H9 (cell line): ENCODE results near the gene PEX5. TPM values are rescaled to one million over a fixed set of nuclear protein-coding genes. Genes with fewer than 3 reads are reported as not detected.

ENCODE experiments used
- DNase-seq: peaks from one replicate; pipeline ENCODE4 v3.0.0-alpha.2; 2017
- H2AFZ ChIP-seq: one replicate; pipeline ENCODE4 v1.6.1; 2013; ENCODE audit warnings: mild to moderate bottlenecking, low read length, control low read depth, moderate library complexity
- H2AK5ac ChIP-seq: 2 replicates; pipeline ENCODE4 v1.6.1; 2013; ENCODE audit warnings: low read length, control low read depth, mixed read lengths; ENCODE audit not compliant: insufficient read length
- H2BK120ac ChIP-seq: one replicate; pipeline ENCODE4 v1.6.1; 2013; ENCODE audit warnings: low read depth, mild to moderate bottlenecking, low read length, control low read depth, inconsistent platforms; ENCODE audit not compliant: poor library complexity, severe bottlenecking
- H2BK12ac ChIP-seq: 2 replicates; pipeline ENCODE4 v1.6.1; 2013; ENCODE audit warnings: low read length, control low read depth, mixed read lengths, low read depth; ENCODE audit not compliant: insufficient read length
- H2BK15ac ChIP-seq: 2 replicates; pipeline ENCODE4 v1.6.1; 2013; ENCODE audit warnings: low read depth, low read length, control low read depth
- H2BK20ac ChIP-seq: one replicate; pipeline ENCODE4 v1.6.1; 2013; ENCODE audit warnings: low read depth, mild to moderate bottlenecking, low read length, control low read depth, inconsistent platforms; ENCODE audit not compliant: poor library complexity, severe bottlenecking
- H2BK5ac ChIP-seq: 2 replicates; pipeline ENCODE4 v1.6.1; 2013; ENCODE audit warnings: low read length, control low read depth, mixed read lengths; ENCODE audit not compliant: insufficient read length
- H3K14ac ChIP-seq: 2 replicates; pipeline ENCODE4 v1.6.1; 2013; ENCODE audit warnings: low read length, control low read depth; ENCODE audit not compliant: insufficient read depth
- H3K18ac ChIP-seq: 2 replicates; pipeline ENCODE4 v1.6.1; 2013; ENCODE audit warnings: low read depth, mild to moderate bottlenecking, mixed read lengths, low read length, control low read depth; ENCODE audit not compliant: insufficient read length
- H3K23ac ChIP-seq: 2 replicates; pipeline ENCODE4 v1.6.1; 2013; ENCODE audit warnings: low read length, control low read depth, mixed read lengths, low read depth; ENCODE audit not compliant: insufficient read length
- H3K23me2 ChIP-seq: 2 replicates; pipeline ENCODE4 v1.6.1; 2013; ENCODE audit warnings: low read depth, mild to moderate bottlenecking, mixed read lengths, low read length, control low read depth; ENCODE audit not compliant: insufficient read length, poor library complexity, severe bottlenecking
- H3K27ac ChIP-seq: 2 replicates; pipeline ENCODE4 v1.5.1; 2013; ENCODE audit warnings: low read length, control low read depth, mixed read lengths, low read depth; ENCODE audit not compliant: insufficient read length
- H3K27me3 ChIP-seq: 2 replicates; pipeline ENCODE4 v1.6.1; 2013; ENCODE audit warnings: low read length, control low read depth, inconsistent platforms; ENCODE audit not compliant: insufficient read depth
- H3K4ac ChIP-seq: 2 replicates; pipeline ENCODE4 v1.6.1; 2013; ENCODE audit warnings: low read depth, mild to moderate bottlenecking, control low read depth, inconsistent platforms, low read length, moderate library complexity
- H3K4me1 ChIP-seq: 2 replicates; pipeline ENCODE4 v1.6.1; 2013; ENCODE audit warnings: low read length, control low read depth, inconsistent platforms; ENCODE audit not compliant: insufficient read depth
- H3K4me2 ChIP-seq: 2 replicates; pipeline ENCODE4 v1.6.1; 2013; ENCODE audit warnings: low read length, control low read depth, mixed read lengths; ENCODE audit not compliant: insufficient read length, insufficient read depth
- H3K56ac ChIP-seq: 2 replicates; pipeline ENCODE4 v1.6.1; 2013; ENCODE audit warnings: low read depth, mild to moderate bottlenecking, mixed read lengths, low read length, control low read depth; ENCODE audit not compliant: insufficient read length
- H3K79me1 ChIP-seq: 2 replicates; pipeline ENCODE4 v1.6.1; 2013; ENCODE audit warnings: low read depth, mild to moderate bottlenecking, moderate library complexity, low read length, control low read depth, inconsistent platforms; ENCODE audit not compliant: insufficient read depth, poor library complexity, severe bottlenecking
- H3K79me2 ChIP-seq: 2 replicates; pipeline ENCODE4 v1.6.1; 2013; ENCODE audit warnings: low read length, control low read depth, inconsistent platforms; ENCODE audit not compliant: insufficient read depth
- H3K9ac ChIP-seq: 2 replicates; pipeline ENCODE4 v1.6.1; 2013; ENCODE audit warnings: low read length, control low read depth, mixed read lengths; ENCODE audit not compliant: insufficient read length; ENCODE audit errors: extremely low read depth
- H3K9me3 ChIP-seq: one replicate; pipeline ENCODE4 v1.6.1; 2013; ENCODE audit warnings: low read depth, low read length, inconsistent platforms; ENCODE audit not compliant: control insufficient read depth
- H3T11ph ChIP-seq: one replicate; pipeline ENCODE4 v1.6.1; 2013; ENCODE audit warnings: mild to moderate bottlenecking, low read length, control low read depth, inconsistent platforms
- H4K20me1 ChIP-seq: one replicate; pipeline ENCODE4 v1.6.1; 2013; ENCODE audit not compliant: control insufficient read depth, insufficient read length, insufficient read depth
- H4K5ac ChIP-seq: 2 replicates; pipeline ENCODE4 v1.6.1; 2013; ENCODE audit warnings: low read depth, mild to moderate bottlenecking, mixed read lengths, low read length, control low read depth; ENCODE audit not compliant: insufficient read length
- H4K8ac ChIP-seq: replicated peaks from 2 replicates; pipeline ENCODE4 v1.6.1; 2013; ENCODE audit warnings: low read length, control low read depth, mixed read lengths, low read depth; ENCODE audit not compliant: insufficient read length
- H4K91ac ChIP-seq: 2 replicates; pipeline ENCODE4 v1.6.1; 2013; ENCODE audit warnings: low read depth, mild to moderate bottlenecking, moderate library complexity, mixed read lengths, low read length, control low read depth; ENCODE audit not compliant: insufficient read length
- H3K27ac Mint-ChIP-seq, 3 experiments: 2 replicates in 2 of 3; 3 replicates in 1 of 3; pipeline ENCODE4 v1.8.0; 2020 to 2021; ENCODE audit warnings: mixed read lengths in 3 of 3, mild to moderate bottlenecking in 1 of 3, moderate library complexity in 1 of 3
- H3K27me3 Mint-ChIP-seq: 2 replicates; pipeline ENCODE4 v1.8.0; 2021; ENCODE audit warnings: low read depth, mild to moderate bottlenecking, moderate library complexity, mixed read lengths
- H3K36me3 Mint-ChIP-seq, 3 experiments: 2 replicates in 2 of 3; 3 replicates in 1 of 3; pipeline ENCODE4 v1.8.0; 2020 to 2021; ENCODE audit warnings: low read depth in 3 of 3, mixed read lengths in 3 of 3; ENCODE audit not compliant: insufficient read depth in 1 of 3
- H3K4me1 Mint-ChIP-seq, 2 experiments: 2 replicates each; pipeline ENCODE4 v1.8.0; 2020; ENCODE audit warnings: mixed read lengths in 2 of 2
- H3K4me3 Mint-ChIP-seq, 2 experiments: 2 replicates in 1 of 2; 3 replicates in 1 of 2; pipeline ENCODE4 v1.8.0; 2020 to 2021; ENCODE audit warnings: mild to moderate bottlenecking in 2 of 2, mixed read lengths in 2 of 2, moderate library complexity in 1 of 2
- H3K9me3 Mint-ChIP-seq, 2 experiments: 2 replicates in 1 of 2; 3 replicates in 1 of 2; pipeline ENCODE4 v1.8.0; 2020; ENCODE audit warnings: mild to moderate bottlenecking in 2 of 2, mixed read lengths in 2 of 2, moderate library complexity in 1 of 2
- WGBS: extraction: QIAGEN DNeasy Blood & Tissue Kit; methylation state at CpG from one replicate; pipeline ENCODE4 v1.1.7; 2013; ENCODE audit warnings: missing lambda C conversion rate, low lambda C conversion rate, mixed read lengths; ENCODE audit not compliant: insufficient read length; ENCODE audit errors: extremely low coverage; 5-methylcytosine and 5-hydroxymethylcytosine counted together
- total RNA-seq: library from RNA; stranded (reverse); gene quantifications from 2 replicates; pipeline ENCODE4 v1.2.1, GENCODE V29; 2021
- TF ChIP-seq, protein P1 (sequence below): fragments of 200-600 bp; sonication (generic); conservative IDR thresholded peaks from 3 replicates; pipeline ENCODE4 v1.8.0; 2021; ENCODE audit warnings: antibody characterized with exemption, mild to moderate bottlenecking

PEX5 gene
- total RNA-seq, 1 experiment from 2014 or later: 40.5 TPM

DNA sequence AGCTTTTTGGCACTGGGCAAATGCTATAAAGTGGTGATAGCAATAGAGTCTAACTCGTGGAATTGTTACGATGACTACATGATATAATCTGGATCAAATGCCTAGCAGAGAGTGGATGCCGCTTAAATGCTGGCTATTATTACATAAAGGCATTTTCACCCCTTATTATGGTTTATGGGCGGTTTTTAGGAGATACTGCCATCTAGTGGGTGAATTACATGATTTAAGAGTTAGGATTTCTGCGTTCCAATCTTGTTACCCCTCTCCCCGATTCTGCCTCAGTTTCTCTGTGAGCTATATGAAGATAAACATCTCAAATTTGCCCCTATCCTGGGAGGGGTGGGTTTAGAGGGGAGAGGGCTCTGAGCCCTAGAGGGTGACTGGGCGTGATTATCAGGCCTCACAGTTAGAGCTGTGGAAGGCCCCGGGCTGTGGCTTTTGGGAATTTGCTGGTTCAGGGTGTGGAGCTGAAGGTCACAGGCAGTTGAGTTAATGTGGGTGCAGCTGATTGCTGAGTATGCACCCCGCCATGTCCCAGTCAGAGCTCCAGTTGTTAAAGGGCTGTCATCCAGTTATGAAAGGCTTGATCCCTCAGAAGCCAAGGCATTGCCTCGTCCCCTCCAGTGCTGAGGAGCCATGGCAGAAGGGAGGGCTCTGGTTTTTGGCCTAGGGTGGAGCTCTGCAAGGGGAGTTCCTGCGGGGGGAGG is 44.9 kb upstream of the PEX5 start:
- TF ChIP-seq, protein P1, sequence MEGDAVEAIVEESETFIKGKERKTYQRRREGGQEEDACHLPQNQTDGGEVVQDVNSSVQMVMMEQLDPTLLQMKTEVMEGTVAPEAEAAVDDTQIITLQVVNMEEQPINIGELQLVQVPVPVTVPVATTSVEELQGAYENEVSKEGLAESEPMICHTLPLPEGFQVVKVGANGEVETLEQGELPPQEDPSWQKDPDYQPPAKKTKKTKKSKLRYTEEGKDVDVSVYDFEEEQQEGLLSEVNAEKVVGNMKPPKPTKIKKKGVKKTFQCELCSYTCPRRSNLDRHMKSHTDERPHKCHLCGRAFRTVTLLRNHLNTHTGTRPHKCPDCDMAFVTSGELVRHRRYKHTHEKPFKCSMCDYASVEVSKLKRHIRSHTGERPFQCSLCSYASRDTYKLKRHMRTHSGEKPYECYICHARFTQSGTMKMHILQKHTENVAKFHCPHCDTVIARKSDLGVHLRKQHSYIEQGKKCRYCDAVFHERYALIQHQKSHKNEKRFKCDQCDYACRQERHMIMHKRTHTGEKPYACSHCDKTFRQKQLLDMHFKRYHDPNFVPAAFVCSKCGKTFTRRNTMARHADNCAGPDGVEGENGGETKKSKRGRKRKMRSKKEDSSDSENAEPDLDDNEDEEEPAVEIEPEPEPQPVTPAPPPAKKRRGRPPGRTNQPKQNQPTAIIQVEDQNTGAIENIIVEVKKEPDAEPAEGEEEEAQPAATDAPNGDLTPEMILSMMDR: peak; percentile 71
- no peaks in the 10 kb centered on the region; the same call in 1 of the 2 replicates for H3K27me3 Mint-ChIP-seq
- Histone ChIP-seq H3K4me2 (no peak overlapping the region), H2BK120ac (no peak overlapping the region), H2BK12ac (no peak overlapping the region), H2BK20ac (no peak overlapping the region), H3K14ac (no peak overlapping the region), H3K23ac (no peak overlapping the region), H3K9me3 (no peaks in the 10 kb centered on the region), H2BK15ac (no peak overlapping the region), H2AFZ (no peak overlapping the region), H3K4ac (no peak overlapping the region), H2AK5ac (no peak overlapping the region), H3K9ac (no peak overlapping the region), H3K79me1 (no peaks in the 10 kb centered on the region), H4K20me1 (no peaks in the 10 kb centered on the region), H3K4me1 (no peaks in the 10 kb centered on the region), H3K18ac (no peak overlapping the region), H4K5ac (no peak overlapping the region), H3K23me2 (no peaks in the 10 kb centered on the region), H4K8ac (no peak overlapping the region), H4K91ac (no peak overlapping the region), H3T11ph (no peak overlapping the region), H3K56ac (no peak overlapping the region), H3K27ac (no peak overlapping the region), H2BK5ac (no peak overlapping the region), H3K79me2 (no peaks in the 10 kb centered on the region), H3K27me3 (no peaks in the 10 kb centered on the region)
- no peaks in the 10 kb centered on the region for H3K9me3 Mint-ChIP-seq
- no peak overlapping the region for H3K27ac Mint-ChIP-seq
- WGBS: no CpG with 5 or more reads among the region's 11 CpGs
- H3K4me3 Mint-ChIP-seq: no peak overlapping the region
- no peaks in the 10 kb centered on the region for H3K4me1 Mint-ChIP-seq
- no peak for DNase-seq
- H3K36me3 Mint-ChIP-seq: peaks cover 6 to 44% (median 30%) of the 10 kb centered on the region in 3 experiments
